ENCODE data around the gene RNASE7. TPM values are rescaled to one million over a fixed set of nuclear protein-coding genes. Genes with fewer than 3 reads are reported as not detected.
A peak's percentile ranks its signal among the peaks of the same experiment; 100 is the strongest.

The RNASE7 gene
- total RNA-seq, 2 experiments from 2014 or later = not detected

- no peak overlapping the region for H3K27ac ChIP-seq (ENCODE audit: low read depth in 1 of 2, low read length in 2 of 2)
- intact Hi-C loops (cut with DNase I, micrococcal nuclease) = loop anchor here (1.0 kb wide), 5 partner anchors 12 to 78 kb away; no protein-coding TSS in a partner anchor
- H3K4me3 ChIP-seq (ENCODE audit: low read length) = no peak overlapping the region
- peaks cover 12% of the 10 kb centered on the region for H3K36me3 Mint-ChIP-seq (ENCODE audit: low read depth)
- no peaks in the 10 kb centered on the region for H3K27me3 Mint-ChIP-seq
- peaks cover 30% of the 10 kb centered on the region for H3K4me1 ChIP-seq (ENCODE audit: insufficient read depth, low read length)
- no peaks in the 10 kb centered on the region for H3K27me3 ChIP-seq (ENCODE audit: control insufficient read depth in 1 of 2, insufficient read depth in 2 of 2, low read length in 2 of 2)
- H3K4me3 Mint-ChIP-seq = no peak overlapping the region
- no peaks in the 10 kb centered on the region for H3K36me3 ChIP-seq (ENCODE audit: insufficient read depth, low read length)
- TF ChIP-seq CTCF (IDR thresholded peaks at IDR 0.05) = no peak
- no peaks in the 10 kb centered on the region for H3K9me3 ChIP-seq (ENCODE audit: control insufficient read depth in 1 of 2, insufficient read depth in 1 of 2, low read length in 2 of 2)
- DNase-seq (peak in 1 of 14 experiments; percentile 40), ATAC-seq (ENCODE audit: poor library complexity) (no peak)
- no peaks in the 10 kb centered on the region for H3K9me3 Mint-ChIP-seq
- peaks cover 38% of the 10 kb centered on the region for H3K4me1 Mint-ChIP-seq (ENCODE audit: low read depth)
- ChIA-PET CTCF (interaction anchor here (0.7 to 7.3 kb wide), 21 partner anchors 8 to 232 kb away, joined by 3 to 116 read pairs (median 5); partner anchors contain the start of genes ARHGEF40, NDRG2 and TMEM253), POLR2A (interaction anchor here (1.4 to 4.6 kb wide), 4 partner anchors 12 to 77 kb away, joined by 6 to 52 read pairs (median 10); partner anchors contain the start of gene ARHGEF40)
- no peak overlapping the region for H3K27ac Mint-ChIP-seq
Measured at GRCh38 chr14:21091821-21092272, 49.7 kb downstream of the RNASE7 start.

GRCh38 chr14:21092273-21093011 lies 50.3 kb downstream of the RNASE7 start:
- Mint-ChIP-seq H3K27ac (peak overlapping the region; percentile 56), H3K9me3 (no peaks in the 10 kb centered on the region), H3K4me1 (ENCODE audit: low read depth) (peaks cover 39% of the 10 kb centered on the region), H3K27me3 (no peaks in the 10 kb centered on the region), H3K36me3 (ENCODE audit: low read depth) (peaks cover 10% of the 10 kb centered on the region), H3K4me3 (peak overlapping the region; percentile 38)
- ChIA-PET CTCF (interaction anchor here (0.6 to 7.3 kb wide), 25 partner anchors 9 to 345 kb away, joined by 3 to 116 read pairs (median 5); partner anchors contain the start of genes ARHGEF40, NDRG2 and TMEM253), POLR2A (interaction anchor here (1.2 to 4.6 kb wide), 5 partner anchors 12 to 78 kb away, joined by 3 to 52 read pairs (median 8); partner anchors contain the start of gene ARHGEF40)
- peak; percentile 100 for TF ChIP-seq CTCF (IDR thresholded peaks at IDR 0.05)
- Histone ChIP-seq H3K27me3 (ENCODE audit: control insufficient read depth in 1 of 2, insufficient read depth in 2 of 2, low read length in 2 of 2) (no peaks in the 10 kb centered on the region), H3K9me3 (ENCODE audit: control insufficient read depth in 1 of 2, insufficient read depth in 1 of 2, low read length in 2 of 2) (no peaks in the 10 kb centered on the region), H3K27ac (ENCODE audit: low read depth in 1 of 2, low read length in 2 of 2) (no peak overlapping the region), H3K4me1 (ENCODE audit: insufficient read depth, low read length) (peaks cover 29% of the 10 kb centered on the region), H3K4me3 (ENCODE audit: low read length) (no peak overlapping the region), H3K36me3 (ENCODE audit: insufficient read depth, low read length) (no peaks in the 10 kb centered on the region)
- ATAC-seq (ENCODE audit: poor library complexity) (peak; percentile 80), DNase-seq (peak; percentile 84 to 97 (median 93))
- intact Hi-C loops (cut with DNase I, micrococcal nuclease) = loop anchor here (1.0 kb wide), 5 partner anchors 12 to 78 kb away; no protein-coding TSS in a partner anchor

GRCh38 chr14:21093018-21093417 lies 50.9 kb downstream of the RNASE7 start:
- no peak overlapping the region for H3K4me3 Mint-ChIP-seq
- peak overlapping the region; percentile 56 for H3K27ac Mint-ChIP-seq
- H3K4me1 ChIP-seq (ENCODE audit: insufficient read depth, low read length) = peaks cover 27% of the 10 kb centered on the region
- no peak for ATAC-seq (ENCODE audit: poor library complexity)
- ChIA-PET CTCF (interaction anchor here (0.6 to 7.3 kb wide), 23 partner anchors 8 to 344 kb away, joined by 3 to 116 read pairs (median 5); partner anchors contain the start of genes ARHGEF40, NDRG2 and TMEM253), POLR2A (interaction anchor here (1.2 to 4.6 kb wide), 4 partner anchors 11 to 78 kb away, joined by 3 to 52 read pairs (median 10); partner anchors contain the start of gene ARHGEF40)
- peaks cover 34% of the 10 kb centered on the region for H3K4me1 Mint-ChIP-seq (ENCODE audit: low read depth)
- H3K27me3 Mint-ChIP-seq = no peaks in the 10 kb centered on the region
- peaks cover 6% of the 10 kb centered on the region for H3K36me3 Mint-ChIP-seq (ENCODE audit: low read depth)
- no peak overlapping the region for H3K27ac ChIP-seq (ENCODE audit: low read depth in 1 of 2, low read length in 2 of 2)
- H3K9me3 Mint-ChIP-seq = no peaks in the 10 kb centered on the region
- intact Hi-C loops (cut with DNase I, micrococcal nuclease) = no loop called here
- H3K9me3 ChIP-seq (ENCODE audit: control insufficient read depth in 1 of 2, insufficient read depth in 1 of 2, low read length in 2 of 2) = no peaks in the 10 kb centered on the region
- no peak overlapping the region for H3K4me3 ChIP-seq (ENCODE audit: low read length)
- DNase-seq = no peak
- TF ChIP-seq CTCF (IDR thresholded peaks at IDR 0.05) = no peak
- H3K36me3 ChIP-seq (ENCODE audit: insufficient read depth, low read length) = no peaks in the 10 kb centered on the region
- H3K27me3 ChIP-seq (ENCODE audit: control insufficient read depth in 1 of 2, insufficient read depth in 2 of 2, low read length in 2 of 2) = no peaks in the 10 kb centered on the region

Small RNA genes within 50 kb of the gene (microRNA-seq; reads per million reads assigned to microRNA genes)
- not detected for gene MIR6717 (ENCODE audit: borderline microRNAs expressed, borderline replicate concordance)

Other genes starting within 250 kb of the RNASE7 start
- not detected for gene RNASE1, start 239.5 kb upstream of the RNASE7 start, total RNA-seq
- gene RNASE3, start 151.0 kb upstream of the RNASE7 start, total RNA-seq = not detected
- under 1 TPM; 0.34 to 0.36 TPM for gene RNASE2, start 86.9 kb upstream of the RNASE7 start, total RNA-seq
- 10 to 100 TPM; 92.0 to 94.8 TPM for gene METTL17, start 52.4 kb upstream of the RNASE7 start, total RNA-seq
- gene SLC39A2, start 43.1 kb upstream of the RNASE7 start, total RNA-seq = not detected
- 10 to 100 TPM; 26.7 to 28.6 TPM for gene NDRG2, start 17.3 kb upstream of the RNASE7 start, total RNA-seq
- not detected for gene TPPP2, start 12.1 kb upstream of the RNASE7 start, total RNA-seq
- not detected for gene RNASE13, start 7.6 kb upstream of the RNASE7 start, total RNA-seq
- gene RNASE8, start 15.5 kb downstream of the RNASE7 start, total RNA-seq = not detected
- gene ARHGEF40, start 27.9 kb downstream of the RNASE7 start, total RNA-seq = 1 to 10 TPM; 1.2 to 1.3 TPM
- gene ZNF219, start 56.3 kb downstream of the RNASE7 start, total RNA-seq = 10 to 100 TPM; 15.2 to 15.5 TPM
- gene TMEM253, start 58.7 kb downstream of the RNASE7 start, total RNA-seq = not detected
- gene OR5AU1, start 113.7 kb downstream of the RNASE7 start, total RNA-seq = not detected
- gene HNRNPC, start 227.1 kb downstream of the RNASE7 start, total RNA-seq = 100 to 1,000 TPM; 507 to 528 TPM
- gene RPGRIP1, start 237.7 kb downstream of the RNASE7 start, total RNA-seq = not detected